HG03025 (cell line): ENCODE measurements around the gene ECHS1.
A peak's percentile ranks its signal among the peaks of the same experiment; 100 is the strongest.

Source experiments
- ATAC-seq: cut with Tn5 transposase; IDR thresholded peaks from one replicate; pipeline ENCODE4 v1.9.1; 2021; ENCODE audit warnings: mild to moderate bottlenecking, moderate library complexity; ENCODE audit not compliant: unreplicated experiment, low FRiP score

ECHS1 gene

DNA sequence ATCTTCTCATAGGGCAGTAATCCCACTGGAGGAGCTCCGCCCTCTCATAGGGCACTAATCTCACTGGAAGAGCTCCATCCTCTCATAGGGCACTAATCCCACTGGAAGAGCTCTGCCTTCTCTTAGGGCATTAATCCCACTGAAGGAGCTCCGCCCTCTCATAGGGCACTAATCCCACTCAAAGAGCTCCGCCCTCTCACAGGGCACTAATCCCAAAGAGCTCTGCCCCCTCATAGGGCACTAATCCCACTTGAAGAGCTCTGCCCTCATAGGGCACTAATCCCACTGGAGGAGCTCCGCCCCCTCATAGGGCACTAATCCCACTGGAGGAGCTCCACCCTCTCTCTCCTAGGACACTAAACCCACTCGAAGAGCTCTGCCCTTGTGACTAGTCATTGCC is 11.9 kb downstream of the ECHS1 start:
- ATAC-seq = no peak

DNA sequence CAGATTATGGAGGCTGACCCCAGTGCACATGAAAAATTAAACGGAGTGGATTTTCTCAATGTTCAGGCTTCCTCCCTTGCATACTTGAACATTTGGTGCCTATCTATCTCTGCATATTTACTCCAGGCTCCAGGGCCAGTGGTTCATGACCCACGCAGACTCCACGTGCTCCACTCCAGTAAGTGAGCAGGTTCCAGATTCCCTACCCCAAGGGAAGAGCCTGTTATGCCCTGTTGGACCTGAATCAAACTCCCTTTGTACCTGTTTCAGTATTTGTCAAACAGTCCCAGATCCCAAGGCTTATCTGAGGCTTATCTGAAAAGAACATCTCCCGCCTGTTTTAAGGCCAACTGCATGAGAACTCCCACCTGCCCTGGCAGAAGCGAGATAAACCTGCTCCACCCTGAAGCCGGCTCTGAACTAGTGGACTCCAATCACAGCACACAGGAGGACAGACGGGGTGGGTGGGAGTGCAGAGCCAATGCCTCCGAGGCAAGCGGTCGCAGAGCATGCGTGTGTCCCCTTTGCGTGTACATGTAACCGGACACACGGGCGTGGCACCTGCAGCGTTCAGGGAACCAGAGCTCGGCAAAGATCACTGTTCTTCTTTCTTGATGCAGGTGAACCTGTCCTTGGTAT is 13.1 kb downstream of the ECHS1 start:
- no peak for ATAC-seq

DNA sequence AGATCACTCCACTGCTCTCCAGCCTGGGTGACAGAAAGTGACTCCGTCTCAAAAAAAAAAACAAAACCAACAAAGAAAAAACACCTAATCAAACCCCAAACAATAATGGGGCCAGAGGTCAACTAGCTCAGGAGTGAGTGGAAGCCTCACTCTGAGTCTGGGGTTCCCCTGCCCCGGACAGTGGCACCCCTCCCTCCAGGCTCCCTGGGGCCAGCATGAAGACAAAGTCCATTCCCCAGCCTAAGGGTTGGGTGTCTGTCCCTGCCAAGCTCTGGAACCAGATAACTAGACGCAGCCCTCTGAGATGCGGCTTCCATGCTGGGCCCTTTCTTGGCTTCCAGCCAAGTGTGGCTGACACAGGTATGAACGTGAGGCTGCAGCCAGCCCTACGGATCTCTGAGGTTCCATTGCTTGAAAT is 13.6 kb downstream of the ECHS1 start:
- ATAC-seq = no peak

DNA sequence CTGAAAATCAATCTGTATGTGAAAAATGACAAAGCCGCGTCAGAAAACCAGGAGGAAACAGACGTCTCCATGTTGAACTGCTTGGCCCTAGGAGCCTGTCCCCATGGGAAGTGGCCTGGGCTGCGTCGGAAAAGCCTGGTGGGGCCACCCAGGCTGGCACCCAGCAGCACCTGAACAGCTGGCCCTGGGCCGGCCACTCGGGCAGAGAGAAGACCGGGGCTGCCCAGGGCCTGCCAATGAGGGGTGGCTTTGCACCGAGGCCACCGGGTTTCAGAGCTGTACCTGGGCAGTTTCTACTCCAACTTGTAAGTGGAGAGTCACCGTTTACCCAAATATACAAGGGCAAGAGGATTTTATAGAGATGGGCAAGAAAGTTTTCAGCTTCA is 14.2 kb downstream of the ECHS1 start:
- ATAC-seq = no peak

DNA sequence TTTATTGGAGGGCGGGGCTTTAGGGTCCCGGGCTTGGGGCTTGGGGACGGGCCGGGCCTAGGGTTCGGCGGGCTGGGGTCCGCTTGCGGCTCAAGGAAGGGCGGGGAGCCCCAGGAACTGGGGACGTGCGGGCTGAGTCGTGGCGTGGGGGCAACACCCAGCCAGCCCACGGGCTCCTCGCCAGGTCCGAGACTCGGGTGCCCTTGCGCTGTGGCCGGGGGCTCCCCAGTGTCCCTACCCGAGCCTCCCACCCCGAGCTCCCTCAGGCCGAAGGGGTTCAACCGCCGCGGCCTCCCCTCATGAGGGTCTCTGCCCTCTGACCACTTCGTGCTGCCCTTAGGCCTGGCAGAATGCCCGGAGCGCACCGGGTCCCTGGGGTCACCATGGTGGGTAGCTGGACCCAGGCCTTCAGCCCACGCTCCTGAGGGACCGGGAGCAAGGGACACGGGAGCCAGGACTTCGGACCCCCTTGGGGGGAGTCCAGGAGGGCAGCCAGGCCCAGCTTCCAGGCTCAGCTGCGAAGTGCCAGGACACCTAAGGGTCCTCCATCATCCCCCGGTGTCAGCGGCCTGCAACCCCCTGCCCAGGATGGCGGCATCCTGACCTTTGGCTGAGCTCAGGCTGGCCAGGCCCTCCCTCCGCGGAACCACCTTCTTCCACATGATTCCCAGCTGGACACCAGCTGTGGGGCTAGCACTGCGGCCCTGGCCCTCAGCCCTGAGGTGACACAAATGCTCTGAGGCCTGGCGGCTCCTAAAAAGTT is 14.8 kb downstream of the ECHS1 start:
- ATAC-seq = no peak

DNA sequence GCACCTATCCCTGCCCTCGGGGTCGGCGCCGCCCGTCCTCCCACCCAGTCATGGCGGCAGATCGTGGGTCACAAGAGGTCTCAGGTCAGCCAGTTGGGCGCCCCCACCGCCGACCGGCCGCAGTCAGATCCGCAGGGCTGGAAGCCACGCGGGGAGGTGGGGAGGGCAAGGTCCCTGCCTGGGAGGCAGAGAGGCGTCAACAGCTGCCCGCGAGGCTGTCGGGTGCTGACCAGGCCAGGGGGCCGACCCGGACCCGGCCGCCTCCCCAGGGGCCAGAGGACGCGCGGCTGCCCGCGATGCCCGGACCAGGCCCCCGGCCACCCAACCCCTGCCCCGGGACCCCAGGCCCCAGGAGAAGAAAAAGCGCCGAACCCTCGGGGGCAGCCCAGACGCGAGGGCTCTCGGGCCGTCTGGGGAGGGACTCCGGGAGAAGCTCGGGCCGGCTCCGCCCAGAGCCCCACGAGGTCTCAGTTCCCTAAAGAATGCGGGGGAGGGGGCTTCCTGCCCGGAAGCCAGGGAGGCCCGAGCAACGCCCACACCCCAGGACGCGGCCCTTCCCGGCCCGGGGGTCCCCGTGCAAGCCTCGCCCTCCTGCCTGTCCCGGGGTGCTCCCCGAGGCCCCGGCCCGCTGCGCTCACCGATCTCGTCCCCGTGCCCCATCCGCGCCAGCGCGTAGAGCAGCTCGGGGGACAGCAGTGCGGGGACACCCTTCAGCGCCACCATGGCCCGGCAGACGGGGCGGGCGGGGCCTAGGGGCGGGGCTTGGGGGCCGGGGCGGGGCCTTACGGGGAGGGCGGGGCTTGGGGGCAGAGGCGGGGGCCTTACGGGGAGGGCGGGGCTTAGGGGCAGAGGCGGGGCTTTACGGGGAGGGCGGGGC is 15.6 kb downstream of the ECHS1 start, which contains the start of gene FUOM:
FUOM (minus strand) TSS at position 735 of the 877 bp plus-strand sequence; CDS start at position 723, 12 bp downstream.
- ATAC-seq = peak; percentile 65

DNA sequence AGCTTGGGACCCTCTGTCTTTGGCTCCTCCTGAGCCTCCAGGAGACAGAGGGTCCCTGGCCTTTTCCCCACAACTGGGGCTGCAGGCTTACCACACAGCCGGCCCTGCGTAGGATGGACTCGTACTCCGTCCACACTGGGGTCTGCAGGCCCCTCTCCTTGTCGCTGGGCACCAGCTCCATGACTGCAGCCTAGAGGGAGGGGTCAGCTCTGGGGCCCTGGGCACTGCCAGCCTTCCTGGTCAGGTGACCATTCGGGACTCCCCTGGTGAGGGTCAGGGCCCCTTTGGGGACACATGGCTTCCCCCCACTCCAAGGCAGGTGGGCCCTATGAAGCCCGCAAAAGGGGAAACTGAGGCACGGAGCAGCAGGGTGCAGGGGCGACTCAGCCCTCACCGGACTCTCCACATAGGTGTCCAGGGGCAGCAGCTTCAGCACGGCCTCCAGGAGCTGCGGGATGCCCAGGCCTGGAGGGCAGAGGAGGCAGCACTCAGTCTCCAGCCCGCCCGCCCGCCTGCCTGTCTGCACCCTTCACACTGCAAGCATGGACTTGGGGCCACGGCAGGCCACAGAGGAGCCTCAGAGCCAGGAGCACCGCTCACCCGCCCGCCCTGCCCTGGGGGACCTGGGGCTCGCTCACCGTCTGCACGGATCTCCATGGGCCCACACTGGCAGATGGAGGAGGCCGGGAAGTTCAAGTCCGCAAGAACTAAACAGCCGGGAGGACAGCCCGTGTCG is 16.4 kb downstream of the ECHS1 start:
- peak; percentile 2 for ATAC-seq

DNA sequence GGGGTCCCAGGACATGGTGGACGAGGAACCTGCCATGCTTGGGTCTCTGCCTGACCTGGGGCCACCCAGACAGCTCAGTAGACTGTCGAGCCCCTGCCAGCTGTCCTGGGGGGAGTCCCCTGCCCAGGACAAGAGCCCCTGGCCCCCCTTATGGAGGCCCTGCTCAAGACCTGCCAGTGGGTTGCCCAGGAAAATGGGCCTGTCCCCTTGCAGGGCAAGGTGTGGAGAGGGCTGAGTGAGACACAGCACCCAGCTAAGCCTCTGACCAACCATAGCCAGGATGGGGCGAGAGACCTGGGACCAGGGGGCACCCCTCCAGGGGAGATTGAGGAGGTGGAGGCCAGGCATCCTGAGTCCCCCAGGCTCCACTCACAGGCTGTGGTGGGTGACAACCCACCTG is 17.2 kb downstream of the ECHS1 start:
- ATAC-seq = no peak

DNA sequence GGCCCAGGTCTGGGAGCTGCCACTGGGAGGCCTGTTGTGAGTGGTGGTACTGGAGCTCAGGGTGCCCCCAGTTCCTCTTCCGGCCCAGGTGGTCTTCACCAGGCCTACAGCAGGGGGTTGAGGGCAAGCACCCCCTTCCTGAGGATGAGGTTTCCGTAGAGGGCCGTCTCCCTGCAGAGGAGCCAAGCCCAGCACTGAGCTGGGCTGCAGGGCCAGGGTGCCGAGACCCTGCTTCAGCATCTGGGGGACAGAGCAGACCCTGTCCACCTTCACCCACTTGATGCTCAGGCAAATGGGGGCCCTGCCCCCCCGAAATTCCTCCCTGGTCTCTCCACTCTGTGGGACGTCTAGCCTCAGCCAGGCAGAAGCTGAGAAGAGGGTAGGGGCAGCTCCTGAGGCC is 17.9 kb downstream of the ECHS1 start:
- no peak for ATAC-seq

DNA sequence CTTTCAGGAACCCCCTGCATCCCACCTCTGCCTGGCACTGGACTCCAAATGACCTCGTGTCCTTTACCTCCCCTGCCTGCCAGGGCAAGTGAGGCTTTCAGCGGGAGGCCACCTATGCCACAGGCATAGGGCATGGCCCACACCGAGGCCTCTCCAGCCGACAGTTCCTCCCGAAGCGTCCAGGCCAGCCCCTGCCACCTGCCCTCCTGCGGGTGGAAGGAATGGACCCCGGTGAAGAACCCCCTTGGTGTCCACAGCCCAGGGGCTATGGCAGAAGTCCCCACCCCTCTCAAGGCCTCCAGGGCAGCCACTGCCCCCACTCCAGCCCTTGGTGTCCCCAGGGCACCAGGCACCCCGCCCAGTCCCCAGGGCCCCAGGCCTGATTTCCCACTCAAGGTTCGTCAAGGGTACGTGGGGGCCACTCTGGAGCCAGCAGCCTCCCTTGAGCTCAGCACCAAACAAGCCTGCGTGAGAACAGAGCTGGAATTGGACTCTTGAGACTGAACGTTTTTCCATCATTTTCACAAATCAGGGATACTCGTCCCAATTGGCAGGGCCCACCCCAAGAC is 18.4 kb downstream of the ECHS1 start:
- no peak for ATAC-seq

DNA sequence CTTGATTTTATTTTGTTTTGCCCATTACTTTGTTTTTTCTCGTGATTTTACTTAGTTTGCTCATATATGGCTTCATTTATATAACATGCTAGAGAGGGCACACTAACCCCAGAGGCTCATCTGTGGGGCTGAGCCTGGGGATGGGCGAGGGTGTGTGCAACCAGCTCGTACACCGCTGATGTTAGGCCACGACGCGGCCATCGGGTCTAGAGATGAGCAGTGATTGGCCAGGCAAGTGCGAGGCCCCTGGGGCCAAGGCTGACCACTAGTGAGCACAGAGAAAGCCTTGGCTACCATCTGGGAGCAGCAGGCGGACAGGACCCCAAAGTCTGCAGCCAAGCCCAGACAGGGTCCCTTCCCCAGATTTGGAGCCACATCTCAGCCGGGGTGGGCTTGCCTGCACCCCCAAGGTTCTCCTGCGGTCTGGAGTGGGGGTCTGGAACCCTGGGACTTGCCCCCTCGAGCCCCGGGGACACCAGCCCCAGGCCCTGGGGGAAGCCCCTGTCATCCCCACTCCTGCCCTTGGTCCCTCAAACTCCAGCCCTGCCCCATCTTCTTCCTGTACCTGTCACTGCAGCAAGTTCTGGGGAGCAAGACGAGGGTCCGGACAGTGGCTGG is 19.1 kb downstream of the ECHS1 start:
- ATAC-seq = no peak

DNA sequence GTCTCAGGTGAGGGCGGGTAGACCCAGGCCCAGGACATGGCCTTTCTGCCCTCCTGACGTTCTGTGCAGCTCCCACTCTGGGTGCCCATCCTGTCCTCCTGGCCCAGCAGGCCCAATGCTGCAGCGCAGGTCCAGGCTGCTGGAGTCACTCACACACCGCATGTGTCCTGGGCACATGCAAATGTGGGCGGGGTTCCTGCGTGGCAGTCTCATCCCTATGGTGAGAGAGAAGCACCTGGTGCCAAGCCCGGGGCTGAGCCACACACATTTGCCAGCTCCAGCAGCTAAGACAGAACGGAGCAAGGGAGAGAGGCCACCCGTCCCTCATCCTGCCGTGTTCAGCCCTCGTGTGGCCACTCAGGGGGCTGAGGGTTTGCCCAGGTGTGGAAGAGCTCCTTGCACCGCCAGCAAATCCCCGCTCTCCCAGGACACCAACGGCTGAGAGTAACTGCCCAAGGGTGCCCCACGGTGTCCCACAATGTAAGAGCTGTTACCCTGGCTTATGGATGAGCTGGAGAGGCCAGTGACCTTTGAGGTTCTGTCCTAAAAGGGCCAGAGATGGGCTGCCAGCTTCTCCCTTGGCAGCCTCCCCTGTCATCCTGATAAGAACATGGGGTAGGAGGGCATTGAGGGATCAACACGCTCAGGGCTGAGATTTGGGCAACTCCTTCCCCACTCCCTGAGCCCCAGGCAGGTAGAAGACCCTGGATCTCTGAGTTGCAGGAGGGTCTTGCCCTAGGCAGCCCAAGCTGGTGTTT is 19.8 kb downstream of the ECHS1 start:
- no peak for ATAC-seq

DNA sequence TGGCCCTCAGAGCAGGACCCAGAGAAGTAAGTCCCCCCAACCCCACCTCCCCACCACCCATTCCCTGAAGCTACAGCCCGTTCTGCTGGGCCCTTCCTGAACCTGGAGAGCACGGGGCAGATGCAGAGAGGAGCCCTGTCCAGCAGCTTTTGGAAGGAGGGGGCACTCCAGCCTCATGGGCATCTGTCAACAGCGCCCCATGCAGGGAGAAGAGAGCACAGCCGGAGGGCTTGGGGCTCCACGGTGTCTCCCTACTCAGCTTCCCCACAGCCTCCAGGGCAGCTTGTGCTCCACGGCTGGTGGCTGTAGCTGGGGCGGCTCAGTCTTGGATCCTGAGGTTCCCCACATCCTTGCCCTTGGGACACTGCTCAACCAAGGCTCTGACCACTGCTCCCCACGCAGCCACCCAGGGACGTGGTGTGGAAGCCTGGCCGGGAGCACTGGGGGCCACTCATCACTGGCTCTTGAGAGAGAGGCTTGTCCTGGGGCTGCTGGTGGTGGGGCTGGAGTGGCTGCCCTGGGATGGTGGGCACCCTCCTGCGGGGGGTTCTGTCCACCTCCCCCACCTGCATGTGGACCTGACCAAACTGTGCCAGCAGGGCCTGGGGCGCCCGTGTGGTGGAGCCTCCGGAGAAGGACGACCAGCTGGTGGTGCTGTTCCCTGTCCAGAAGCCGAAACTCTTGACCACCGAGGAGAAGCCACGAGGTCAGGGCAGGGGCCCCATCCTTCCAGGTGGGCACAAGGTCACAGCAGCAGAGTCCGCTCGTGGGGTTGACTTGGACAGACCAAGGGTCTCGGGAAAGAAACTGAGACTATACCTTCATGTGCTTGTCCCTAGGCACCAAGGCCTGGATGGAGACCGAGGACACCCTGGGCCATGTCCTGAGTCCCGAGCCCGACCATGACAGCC is 21.5 kb downstream of the ECHS1 start:
- ATAC-seq = no peak

DNA sequence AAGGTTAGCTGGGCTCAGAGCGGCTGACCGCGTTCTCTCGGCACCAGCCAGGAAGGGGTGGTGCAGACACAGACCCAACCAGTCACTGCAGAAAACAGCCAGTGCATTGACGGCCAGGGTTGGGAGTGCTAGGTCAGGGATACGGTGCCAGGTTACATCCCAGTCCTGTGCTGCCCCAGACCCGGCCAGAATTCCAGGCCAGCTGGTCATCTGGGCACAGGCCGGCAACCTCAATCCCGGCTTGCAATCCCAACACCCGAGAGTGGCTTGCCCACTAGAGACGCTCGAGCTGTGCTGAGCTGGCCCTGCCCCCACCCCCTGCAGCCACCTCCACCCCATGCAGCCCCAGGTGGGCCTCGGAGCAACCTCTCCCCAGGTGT is 22.2 kb downstream of the ECHS1 start:
- no peak for ATAC-seq

DNA sequence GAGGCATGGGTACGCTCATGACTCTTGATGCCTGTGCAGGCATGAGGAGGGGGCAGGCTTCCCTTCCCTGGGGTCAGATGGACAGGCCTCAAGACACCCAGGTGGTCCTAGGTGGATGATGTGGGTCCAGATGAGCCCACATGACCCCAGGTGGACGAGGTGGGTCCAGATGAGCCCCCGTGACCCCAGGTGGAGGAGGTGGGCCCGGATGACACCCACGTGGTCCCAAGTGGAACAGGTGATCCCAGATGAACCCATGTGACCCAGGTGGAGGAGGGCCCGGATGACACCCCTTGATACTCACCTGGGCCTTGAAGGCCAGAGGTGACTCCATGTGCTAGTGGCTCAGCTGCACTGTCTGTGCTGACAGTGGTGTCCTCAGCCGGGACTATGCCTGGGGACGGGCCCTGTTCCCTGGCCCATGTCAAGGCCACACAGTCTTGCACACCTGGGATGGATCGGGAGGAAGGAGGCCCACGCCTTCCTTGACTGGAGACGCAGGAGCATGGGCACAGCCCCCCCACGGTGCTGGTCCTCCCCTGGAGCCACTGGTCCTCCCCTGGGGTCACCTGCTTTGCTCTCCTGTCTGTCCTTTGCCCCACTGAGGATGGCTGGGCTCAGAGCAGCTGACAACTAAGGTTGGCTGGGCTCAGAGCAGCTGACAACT is 22.7 kb downstream of the ECHS1 start:
- ATAC-seq = no peak

DNA sequence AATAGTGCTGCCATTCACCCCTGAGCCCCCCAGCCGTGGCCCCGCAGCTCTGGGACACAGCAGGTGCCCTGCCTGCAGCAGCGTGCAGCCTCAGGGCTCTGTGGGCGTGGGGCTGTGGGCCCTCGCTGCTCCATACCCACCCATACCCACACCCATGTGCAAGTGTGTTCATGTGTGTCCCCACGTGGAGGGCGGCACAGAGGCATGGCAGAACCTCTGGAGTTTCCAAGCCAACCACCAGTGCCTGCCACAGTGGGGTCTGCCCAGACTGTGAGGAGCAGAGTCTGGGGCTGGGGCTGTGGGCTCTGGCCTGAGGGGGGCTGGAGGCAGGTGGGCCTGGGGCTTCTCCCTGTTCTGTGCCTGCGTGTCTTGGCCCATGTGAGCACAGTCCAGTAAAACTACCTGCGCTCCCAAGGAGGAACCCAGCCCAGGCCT is 23.6 kb downstream of the ECHS1 start:
- no peak for ATAC-seq

DNA sequence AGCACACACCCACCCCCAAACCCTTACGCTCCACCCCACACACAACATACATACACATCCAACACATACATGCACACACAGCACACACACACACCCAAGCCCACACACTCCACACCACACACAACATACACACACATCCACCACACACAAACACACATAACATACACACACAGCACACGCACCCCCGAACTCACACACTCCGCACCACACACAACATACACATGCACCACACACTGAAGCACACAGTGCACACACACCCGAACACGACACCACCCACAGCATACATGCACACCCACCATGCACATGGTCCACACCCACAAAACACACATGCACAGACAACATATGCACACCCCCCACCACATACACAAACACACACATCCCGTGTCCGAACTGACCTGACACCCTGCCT is 24.0 kb downstream of the ECHS1 start:
- ATAC-seq = no peak
